Neural progenitor cell (in vitro differentiated cells): ENCODE measurements around the gene ARID2.

Experiments
- EZH2 ChIP-seq: fragments of 200-600 bp; sonication (generic); IDR thresholded peaks from 2 replicates; pipeline ENCODE4 v1.6.1; 2017; ENCODE audit warnings: antibody characterized with exemption, mild to moderate bottlenecking, moderate library complexity
- EZH2phosphoT487 ChIP-seq: fragments of 200-600 bp; sonication (generic); IDR thresholded peaks from 2 replicates; pipeline ENCODE4 v1.6.1; 2017; ENCODE audit warnings: antibody characterized with exemption
- TF ChIP-seq, protein P1 (sequence below): fragments of 200-600 bp; sonication (generic); IDR thresholded peaks from 2 replicates; pipeline ENCODE4 v1.5.1; 2017; ENCODE audit warnings: antibody characterized with exemption, mild to moderate bottlenecking

GRCh38 chr12:45912774-45913173 is 183.3 kb downstream of the ARID2 start:
- TF ChIP-seq, protein P1, sequence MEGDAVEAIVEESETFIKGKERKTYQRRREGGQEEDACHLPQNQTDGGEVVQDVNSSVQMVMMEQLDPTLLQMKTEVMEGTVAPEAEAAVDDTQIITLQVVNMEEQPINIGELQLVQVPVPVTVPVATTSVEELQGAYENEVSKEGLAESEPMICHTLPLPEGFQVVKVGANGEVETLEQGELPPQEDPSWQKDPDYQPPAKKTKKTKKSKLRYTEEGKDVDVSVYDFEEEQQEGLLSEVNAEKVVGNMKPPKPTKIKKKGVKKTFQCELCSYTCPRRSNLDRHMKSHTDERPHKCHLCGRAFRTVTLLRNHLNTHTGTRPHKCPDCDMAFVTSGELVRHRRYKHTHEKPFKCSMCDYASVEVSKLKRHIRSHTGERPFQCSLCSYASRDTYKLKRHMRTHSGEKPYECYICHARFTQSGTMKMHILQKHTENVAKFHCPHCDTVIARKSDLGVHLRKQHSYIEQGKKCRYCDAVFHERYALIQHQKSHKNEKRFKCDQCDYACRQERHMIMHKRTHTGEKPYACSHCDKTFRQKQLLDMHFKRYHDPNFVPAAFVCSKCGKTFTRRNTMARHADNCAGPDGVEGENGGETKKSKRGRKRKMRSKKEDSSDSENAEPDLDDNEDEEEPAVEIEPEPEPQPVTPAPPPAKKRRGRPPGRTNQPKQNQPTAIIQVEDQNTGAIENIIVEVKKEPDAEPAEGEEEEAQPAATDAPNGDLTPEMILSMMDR = no peak
- no peak for TF ChIP-seq EZH2
- no peak for TF ChIP-seq EZH2phosphoT487
